Progenitor cell of endocrine pancreas (in vitro differentiated cells): ENCODE measurements around the gene NUBP2. TPM values are rescaled to one million over a fixed set of nuclear protein-coding genes. Genes with fewer than 3 reads are reported as not detected.

Experiments
- DNase-seq: peaks from one replicate; pipeline ENCODE4 v3.0.0; 2021; ENCODE audit warnings: low spot score; ENCODE audit not compliant: unreplicated experiment
- H3K27ac Mint-ChIP-seq: 2 replicates; pipeline ENCODE4 v1.8.0; 2021; ENCODE audit warnings: mild to moderate bottlenecking, moderate library complexity, mixed read lengths
- H3K27me3 Mint-ChIP-seq: 2 replicates; pipeline ENCODE4 v1.8.0; 2021; ENCODE audit warnings: mixed read lengths
- H3K36me3 Mint-ChIP-seq: 2 replicates; pipeline ENCODE4 v1.8.0; 2022; ENCODE audit warnings: mixed read lengths; ENCODE audit not compliant: insufficient read depth
- H3K4me1 Mint-ChIP-seq: 2 replicates; pipeline ENCODE4 v1.8.0; 2021; ENCODE audit warnings: low read depth, mixed read lengths
- H3K4me3 Mint-ChIP-seq: 2 replicates; pipeline ENCODE4 v1.8.0; 2021; ENCODE audit warnings: low read depth, mild to moderate bottlenecking, moderate library complexity, mixed read lengths
- H3K9me3 Mint-ChIP-seq: 2 replicates; pipeline ENCODE4 v1.8.0; 2021; ENCODE audit warnings: low read depth, mixed read lengths
- total RNA-seq: library from RNA; stranded (reverse); gene quantifications from 2 replicates; pipeline ENCODE4 v1.2.1, GENCODE V29; 2021
- TF ChIP-seq, protein P1 (sequence below): fragments of 200-600 bp; sonication (generic); IDR thresholded peaks from one replicate; pipeline ENCODE4 v1.5.0; 2021; ENCODE audit warnings: antibody characterized with exemption, mild to moderate bottlenecking; ENCODE audit not compliant: unreplicated experiment

Gene NUBP2
- total RNA-seq, 1 donor from 2014 or later, result 65.4 TPM

DNA sequence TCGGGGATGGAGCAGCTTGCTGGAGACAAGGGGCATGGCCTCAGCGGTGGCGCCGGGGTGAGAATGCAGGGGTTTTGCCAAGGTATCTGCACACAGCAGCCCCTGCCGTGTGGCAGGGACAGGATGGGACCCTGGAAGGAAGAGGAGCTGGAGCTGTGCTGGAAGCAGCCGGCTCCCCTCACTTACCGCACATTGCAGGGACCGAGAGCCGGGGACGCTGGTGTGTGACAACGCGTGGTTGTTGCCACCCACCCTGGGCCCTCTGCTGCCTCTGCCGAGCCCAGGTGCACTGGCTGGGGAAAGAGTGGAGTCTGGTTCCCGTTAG, 3.0 kb downstream of the NUBP2 start:
- H3K9me3 Mint-ChIP-seq, result no peaks in the 10 kb centered on the region
- H3K27me3 Mint-ChIP-seq, result no peaks in the 10 kb centered on the region
- H3K4me1 Mint-ChIP-seq, result peaks cover 14% of the 10 kb centered on the region
- no peak overlapping the region for H3K4me3 Mint-ChIP-seq
- TF ChIP-seq, protein P1, sequence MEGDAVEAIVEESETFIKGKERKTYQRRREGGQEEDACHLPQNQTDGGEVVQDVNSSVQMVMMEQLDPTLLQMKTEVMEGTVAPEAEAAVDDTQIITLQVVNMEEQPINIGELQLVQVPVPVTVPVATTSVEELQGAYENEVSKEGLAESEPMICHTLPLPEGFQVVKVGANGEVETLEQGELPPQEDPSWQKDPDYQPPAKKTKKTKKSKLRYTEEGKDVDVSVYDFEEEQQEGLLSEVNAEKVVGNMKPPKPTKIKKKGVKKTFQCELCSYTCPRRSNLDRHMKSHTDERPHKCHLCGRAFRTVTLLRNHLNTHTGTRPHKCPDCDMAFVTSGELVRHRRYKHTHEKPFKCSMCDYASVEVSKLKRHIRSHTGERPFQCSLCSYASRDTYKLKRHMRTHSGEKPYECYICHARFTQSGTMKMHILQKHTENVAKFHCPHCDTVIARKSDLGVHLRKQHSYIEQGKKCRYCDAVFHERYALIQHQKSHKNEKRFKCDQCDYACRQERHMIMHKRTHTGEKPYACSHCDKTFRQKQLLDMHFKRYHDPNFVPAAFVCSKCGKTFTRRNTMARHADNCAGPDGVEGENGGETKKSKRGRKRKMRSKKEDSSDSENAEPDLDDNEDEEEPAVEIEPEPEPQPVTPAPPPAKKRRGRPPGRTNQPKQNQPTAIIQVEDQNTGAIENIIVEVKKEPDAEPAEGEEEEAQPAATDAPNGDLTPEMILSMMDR, result no peak
- H3K36me3 Mint-ChIP-seq, result peaks cover 4% of the 10 kb centered on the region
- H3K27ac Mint-ChIP-seq, result no peak overlapping the region
- no peak for DNase-seq

GRCh38 chr16:1786242-1787055, 3.7 kb downstream of the NUBP2 start:
- Mint-ChIP-seq H3K4me1 (peaks cover 10% of the 10 kb centered on the region), H3K27ac (no peak overlapping the region), H3K4me3 (no peak overlapping the region), H3K9me3 (no peaks in the 10 kb centered on the region), H3K27me3 (no peaks in the 10 kb centered on the region), H3K36me3 (peaks cover 4% of the 10 kb centered on the region)
- TF ChIP-seq, protein P1, result no peak
- no peak for DNase-seq

GRCh38 chr16:1787056-1787321, 4.2 kb downstream of the NUBP2 start:
- TF ChIP-seq, protein P1, result no peak
- DNase-seq, result no peak
- no peaks in the 10 kb centered on the region for H3K27me3 Mint-ChIP-seq
- H3K4me3 Mint-ChIP-seq, result no peak overlapping the region
- no peaks in the 10 kb centered on the region for H3K9me3 Mint-ChIP-seq
- peaks cover 4% of the 10 kb centered on the region for H3K36me3 Mint-ChIP-seq
- peaks cover 6% of the 10 kb centered on the region for H3K4me1 Mint-ChIP-seq
- no peak overlapping the region for H3K27ac Mint-ChIP-seq

GRCh38 chr16:1787322-1788094, 4.7 kb downstream of the NUBP2 start:
- no peak for DNase-seq
- Mint-ChIP-seq H3K9me3 (no peaks in the 10 kb centered on the region), H3K4me1 (peaks cover 6% of the 10 kb centered on the region), H3K4me3 (no peak overlapping the region), H3K36me3 (peaks cover 4% of the 10 kb centered on the region), H3K27me3 (no peaks in the 10 kb centered on the region), H3K27ac (no peak overlapping the region)
- TF ChIP-seq, protein P1, result no peak

GRCh38 chr16:1788095-1788707, 5.4 kb downstream of the NUBP2 start:
- H3K4me1 Mint-ChIP-seq, result peaks cover 6% of the 10 kb centered on the region
- no peaks in the 10 kb centered on the region for H3K27me3 Mint-ChIP-seq
- H3K36me3 Mint-ChIP-seq, result peaks cover 4% of the 10 kb centered on the region
- H3K9me3 Mint-ChIP-seq, result no peaks in the 10 kb centered on the region
- DNase-seq, result no peak
- no peak overlapping the region for H3K27ac Mint-ChIP-seq
- TF ChIP-seq, protein P1, result no peak
- H3K4me3 Mint-ChIP-seq, result no peak overlapping the region
